GM12878 (cell line): ENCODE measurements around the gene DDAH1. TPM values are rescaled to one million over a fixed set of nuclear protein-coding genes. Genes with fewer than 3 reads are reported as not detected.

Experiments
- EED ChIP-seq: sonication (generic); IDR thresholded peaks from 2 replicates; pipeline ENCODE4 v1.6.1; 2016; ENCODE audit warnings: antibody characterized with exemption, low read depth
- EP300 ChIP-seq, 2 experiments: fragments of 150-350 bp in 1 of 2; IDR thresholded peaks; 2 replicates each; pipeline ENCODE4 v1.6.1; 2011 to 2012; ENCODE audit warnings: low read depth in 2 of 2, low read length in 2 of 2, borderline replicate concordance in 1 of 2, improper control_type of control experiment in 1 of 2, inconsistent platforms in 1 of 2; ENCODE audit not compliant: control insufficient read depth in 1 of 2
- LARP7 ChIP-seq: fragments of 450-650 bp; IDR thresholded peaks from 2 replicates; pipeline ENCODE4 v1.6.1; 2017; ENCODE audit warnings: mild to moderate bottlenecking
- MAX ChIP-seq: IDR thresholded peaks from 2 replicates; pipeline ENCODE4 v1.6.1; 2012; ENCODE audit warnings: low read depth, low read length, improper control_type of control experiment
- MTA2 ChIP-seq: fragments of 450-650 bp; IDR thresholded peaks from 2 replicates; pipeline ENCODE4 v1.6.1; 2016; ENCODE audit warnings: low read depth, mild to moderate bottlenecking, moderate library complexity
- MTA3 ChIP-seq: IDR thresholded peaks from 2 replicates; pipeline ENCODE4 v1.6.1; 2012; ENCODE audit warnings: low read length, inconsistent platforms, borderline replicate concordance
- NR2C2 ChIP-seq: IDR thresholded peaks from 2 replicates; pipeline ENCODE4 v1.6.1; 2011; ENCODE audit warnings: borderline replicate concordance, low read depth; ENCODE audit not compliant: control insufficient read depth, insufficient read length
- PAX5 ChIP-seq: IDR thresholded peaks from 2 replicates; pipeline ENCODE4 v1.6.1; 2011; ENCODE audit warnings: low read depth, low read length, borderline replicate concordance
- POLR2A ChIP-seq: IDR thresholded peaks from 2 replicates; pipeline ENCODE4 v1.6.1; 2011; ENCODE audit warnings: low read depth, mild to moderate bottlenecking, low read length
- SMARCA5 ChIP-seq: fragments of 450-650 bp; IDR thresholded peaks from 2 replicates; pipeline ENCODE4 v1.6.1; 2017; ENCODE audit warnings: mild to moderate bottlenecking
- TBL1XR1 ChIP-seq: IDR thresholded peaks from 2 replicates; pipeline ENCODE4 v1.6.1; 2012; ENCODE audit warnings: low read depth, low read length, improper control_type of control experiment
- YY1 ChIP-seq: IDR thresholded peaks from 2 replicates; pipeline ENCODE4 v1.6.1; 2011; ENCODE audit warnings: low read depth, mild to moderate bottlenecking, low read length
- ZBTB11 ChIP-seq: fragments of 450-650 bp; formaldehyde crosslinking; IDR thresholded peaks from 2 replicates; pipeline ENCODE4 v1.5.0; 2022; ENCODE audit warnings: mild to moderate bottlenecking, missing genetic modification characterization
- ZNF592 ChIP-seq: fragments of 450-650 bp; IDR thresholded peaks from 2 replicates; pipeline ENCODE4 v1.6.1; 2017; ENCODE audit warnings: mild to moderate bottlenecking, moderate library complexity
- ZNF687 ChIP-seq: fragments of 450-650 bp; IDR thresholded peaks from 2 replicates; pipeline ENCODE4 v1.6.1; 2017; ENCODE audit warnings: mild to moderate bottlenecking, moderate library complexity
- polyA plus RNA-seq, 11 experiments: library from polyadenylated mRNA; depleted of rRNA in 4 of 11; unstranded in 6 of 11; stranded (reverse) in 5 of 11; fragments of >200 nt; fragmentation: Nextera tagmentation in 4 of 11; fragmentation: Illumina TruSeq in 1 of 11; extraction: Ambion mirVana in 4 of 11; extraction: Trizol in 1 of 11; gene quantifications; 1 replicate in 1 of 11; 2 replicates in 10 of 11; pipeline versions ENCODE4 v1.2.1 to v1.2.3, GENCODE V29; 2011 to 2016; ENCODE audit warnings: inconsistent platforms in 2 of 11, missing spikeins in 2 of 11, low read depth in 1 of 11
- total RNA-seq, 4 experiments: library from RNA; depleted of rRNA in 3 of 4; stranded (reverse); fragments of >200 nt in 3 of 4; fragmentation: Illumina TruSeq in 1 of 4; extraction: Trizol in 1 of 4; gene quantifications; 2 replicates each; pipeline versions ENCODE4 v1.2.1 to v1.2.3, GENCODE V29; 2013 to 2021

The DDAH1 gene
- total and polyA plus RNA-seq, 10 of the 15 experiments (the other 5 are each of a cell fraction or from before 2014, with no cell fraction given), result 0.07 to 0.88 (median 0.27) TPM; not detected in 6

- TF ChIP-seq ZNF592 (no peak), YY1 (no peak), MTA2 (0 out of 2 replicates have a peak, but pooled peaks have one; percentile 8), ZBTB11 (no peak), MTA3 (0 out of 2 replicates have a peak, but pooled peaks have one; percentile 34), EED (no peak; the same call in none of the 2 replicates), MAX (no peak), LARP7 (no peak), SMARCA5 (no peak; the same call in 1 of the 2 replicates), ZNF687 (no peak), PAX5 (0 out of 2 replicates have a peak, but pooled peaks have one; percentile 11), NR2C2 (no peak), EP300 (IDR thresholded peaks at IDR 0.05; ENCODE audit: borderline replicate concordance in 1 of 2, control insufficient read depth in 1 of 2, low read depth in 2 of 2, low read length in 2 of 2) (no peak), TBL1XR1 (no peak), POLR2A (peak; percentile 46)
These were observed 189.2 kb downstream of the DDAH1 start (continued) for GRCh38 chr1:85275701-85276214.
